Purkinje cell (primary cell): Measurements from ENCODE around the gene GPR15LG. TPM values are rescaled to one million over a fixed set of nuclear protein-coding genes. Genes with fewer than 3 reads are reported as not detected.

Experiments used
- polyA plus RNA-seq: library from polyadenylated mRNA; unstranded; fragments of >200 nt; fragmentation: Nextera tagmentation; gene quantifications from 2 replicates; pipeline ENCODE4 v1.2.1, GENCODE V29; 2014

The GPR15LG gene
- polyA plus RNA-seq, result not detected in 2 replicates

GRCh38 chr10:84173501-84173929 lies at the start of gene GPR15LG:
Gene GPR15LG (plus strand): TSS chr10:84173801. CDS start chr10:84173852, 51 bp downstream.

GRCh38 chr10:84139126-84140035 lies 34.2 kb upstream of the GPR15LG start, which contains the start of gene GHITM:
Gene GHITM (plus strand): TSS chr10:84139509. CDS start chr10:84141501, 1,992 bp downstream.

GRCh38 chr10:84194424-84195043 lies 20.9 kb downstream of the GPR15LG start, which contains the start of gene CDHR1:
Gene CDHR1 (plus strand): TSS chr10:84194537. CDS start chr10:84194761, 224 bp downstream.

GRCh38 chr10:84225427-84226173 lies 52.0 kb downstream of the GPR15LG start, which contains the start of gene LRIT2:
Gene LRIT2 (minus strand): TSS chr10:84225544. CDS start chr10:84225520, 24 bp downstream.

Other genes starting within 250 kb of the GPR15LG start
- 378 and 423 TPM in 2 replicates for gene GHITM, start 34.3 kb upstream of the GPR15LG start, polyA plus RNA-seq
- gene CDHR1, start 20.7 kb downstream of the GPR15LG start, polyA plus RNA-seq, result 0.20 and 0.85 TPM in 2 replicates
- gene LRIT2, start 51.7 kb downstream of the GPR15LG start, polyA plus RNA-seq, result 0.27 TPM in 1 of 2 replicates, not detected in the other
- gene LRIT1, start 67.7 kb downstream of the GPR15LG start, polyA plus RNA-seq, result not detected in 2 replicates
- gene RGR, start 71.3 kb downstream of the GPR15LG start, polyA plus RNA-seq, result 3.0 and 5.1 TPM in 2 replicates
- 55.8 and 58.6 TPM in 2 replicates for gene CCSER2, start 154.8 kb downstream of the GPR15LG start, polyA plus RNA-seq